22Rv1 (cell line): ENCODE results near the gene UQCRHL.
A peak's percentile ranks its signal among the peaks of the same experiment; 100 is the strongest.

Experiments
- H3K27ac ChIP-seq: fragments of 450-650 bp; 2 replicates; pipeline ENCODE4 v1.5.1; 2017
- ZFX ChIP-seq: fragments of 450-650 bp; IDR thresholded peaks from 2 replicates; pipeline ENCODE4 v1.6.1; 2017; ENCODE audit warnings: antibody characterized with exemption, borderline replicate concordance
- TF ChIP-seq, protein P1 (sequence below): fragments of 450-650 bp; IDR thresholded peaks from 2 replicates; pipeline ENCODE4 v1.5.1; 2017; ENCODE audit warnings: mild to moderate bottlenecking

The UQCRHL gene

DNA sequence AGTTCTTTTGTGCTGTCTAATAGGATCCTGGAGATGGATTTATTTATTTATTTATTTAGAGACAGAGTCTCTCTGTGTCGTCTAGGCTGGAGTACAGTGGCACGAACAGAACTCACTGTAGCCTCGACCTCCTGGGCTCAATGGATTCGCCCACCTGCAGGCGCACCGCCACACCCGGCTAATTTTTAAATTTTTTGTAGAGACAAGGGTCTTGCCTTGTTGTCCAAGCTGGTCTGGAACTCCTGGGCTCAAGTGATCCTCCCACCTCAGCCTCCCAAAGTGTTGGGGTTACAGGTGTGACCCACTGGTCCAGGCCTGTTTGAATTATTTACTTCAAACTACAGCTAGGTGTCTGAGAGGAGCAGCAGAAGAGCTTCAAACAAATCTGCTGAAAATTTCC is 30.5 kb upstream of the UQCRHL start:
- H3K27ac ChIP-seq, result peak overlapping the region; percentile 100; the same call in 1 of the 2 replicates
- TF ChIP-seq, protein P1, sequence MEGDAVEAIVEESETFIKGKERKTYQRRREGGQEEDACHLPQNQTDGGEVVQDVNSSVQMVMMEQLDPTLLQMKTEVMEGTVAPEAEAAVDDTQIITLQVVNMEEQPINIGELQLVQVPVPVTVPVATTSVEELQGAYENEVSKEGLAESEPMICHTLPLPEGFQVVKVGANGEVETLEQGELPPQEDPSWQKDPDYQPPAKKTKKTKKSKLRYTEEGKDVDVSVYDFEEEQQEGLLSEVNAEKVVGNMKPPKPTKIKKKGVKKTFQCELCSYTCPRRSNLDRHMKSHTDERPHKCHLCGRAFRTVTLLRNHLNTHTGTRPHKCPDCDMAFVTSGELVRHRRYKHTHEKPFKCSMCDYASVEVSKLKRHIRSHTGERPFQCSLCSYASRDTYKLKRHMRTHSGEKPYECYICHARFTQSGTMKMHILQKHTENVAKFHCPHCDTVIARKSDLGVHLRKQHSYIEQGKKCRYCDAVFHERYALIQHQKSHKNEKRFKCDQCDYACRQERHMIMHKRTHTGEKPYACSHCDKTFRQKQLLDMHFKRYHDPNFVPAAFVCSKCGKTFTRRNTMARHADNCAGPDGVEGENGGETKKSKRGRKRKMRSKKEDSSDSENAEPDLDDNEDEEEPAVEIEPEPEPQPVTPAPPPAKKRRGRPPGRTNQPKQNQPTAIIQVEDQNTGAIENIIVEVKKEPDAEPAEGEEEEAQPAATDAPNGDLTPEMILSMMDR, result no peak
- no peak for TF ChIP-seq ZFX

DNA sequence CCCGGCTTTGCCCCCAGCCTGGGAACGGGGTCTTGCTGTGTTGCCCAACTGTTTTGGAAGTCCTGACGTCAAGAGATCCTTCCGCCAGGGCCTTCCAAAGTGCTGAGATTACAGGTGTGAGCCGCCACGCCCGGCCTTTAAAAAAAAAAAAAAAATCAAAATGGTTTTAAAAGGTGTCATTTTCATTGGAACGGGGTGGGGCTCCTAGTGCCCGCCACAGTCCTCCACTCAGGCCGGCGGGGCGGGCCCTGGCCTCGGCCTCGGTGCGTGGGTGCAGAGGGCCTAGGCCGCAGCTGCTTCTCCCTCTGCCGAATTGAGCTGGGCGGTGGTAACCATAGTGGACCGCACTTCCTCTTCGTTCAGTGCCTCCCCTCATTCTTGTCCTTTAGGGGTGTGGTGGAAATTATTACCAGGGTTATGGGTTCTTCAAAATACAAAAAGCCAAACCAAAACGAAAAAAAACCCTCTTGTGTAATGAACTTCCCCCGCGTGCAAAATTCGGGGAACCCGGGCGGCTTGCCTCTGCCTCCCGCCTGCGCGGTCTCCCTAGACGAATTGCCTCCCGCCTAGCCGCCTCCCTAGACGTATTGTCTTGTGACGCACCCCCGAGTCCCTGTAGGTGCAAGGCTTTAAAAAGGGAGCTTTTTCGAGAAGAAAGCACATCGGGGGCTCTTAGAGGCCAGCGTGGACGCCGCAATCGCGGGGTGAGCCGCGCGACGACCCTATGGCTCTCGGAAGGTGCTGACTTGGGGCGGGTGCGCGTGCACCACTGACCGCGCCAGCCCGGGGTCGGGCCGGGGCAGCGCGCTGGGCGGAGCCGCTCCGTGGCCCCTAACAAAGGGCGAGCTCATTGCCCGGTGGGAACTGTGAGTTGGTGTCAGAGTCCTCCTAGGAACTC is 29.6 kb upstream of the UQCRHL start:
- TF ChIP-seq, protein P1, result no peak
- TF ChIP-seq ZFX, result no peak
- peak overlapping the region; percentile 100 for H3K27ac ChIP-seq

GRCh38 chr1:15836511-15836771 is 29.0 kb upstream of the UQCRHL start:
- H3K27ac ChIP-seq, result peak overlapping the region; percentile 100

DNA sequence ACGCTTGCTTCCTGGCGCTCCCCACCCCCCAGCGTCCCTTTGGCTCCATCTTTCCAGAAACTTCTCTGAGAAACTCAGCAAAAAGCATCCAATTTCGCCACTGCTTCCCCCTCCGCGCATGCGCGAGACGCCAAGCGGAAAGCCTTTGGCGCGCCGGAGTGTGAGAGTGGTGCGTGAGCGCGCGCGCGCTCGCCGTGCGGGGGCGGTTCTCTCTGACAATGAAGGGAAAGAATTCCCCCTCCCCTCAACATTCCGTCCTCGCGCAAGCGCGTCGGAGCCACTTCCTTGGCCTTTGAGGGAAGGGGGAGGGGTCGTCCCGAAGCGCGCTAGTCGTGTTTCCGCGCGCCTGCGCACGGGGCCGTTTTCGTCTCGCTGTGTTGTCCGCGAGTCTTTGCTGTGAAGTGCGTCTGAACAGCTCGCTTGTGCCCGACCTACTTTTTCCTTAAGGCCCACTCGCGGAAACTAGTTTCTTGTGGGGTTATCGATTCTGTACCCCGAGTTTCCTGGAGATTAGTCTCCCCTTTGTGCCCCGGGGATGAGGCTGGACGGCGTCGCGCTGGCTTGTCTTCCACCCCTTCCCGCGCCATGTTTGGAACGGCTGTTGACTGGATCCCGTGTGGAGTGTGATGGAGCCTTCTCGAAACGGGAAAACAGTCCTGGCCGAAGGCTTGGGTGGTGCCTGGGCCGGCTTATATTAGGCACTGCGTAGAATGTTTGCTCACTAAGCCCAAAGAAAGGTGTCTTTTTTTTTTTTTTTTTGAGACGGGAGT is 28.5 kb upstream of the UQCRHL start:
- peak overlapping the region; percentile 100 for H3K27ac ChIP-seq
- TF ChIP-seq ZFX, result no peak
- TF ChIP-seq, protein P1, result no peak

GRCh38 chr1:15835205-15835740 is 27.8 kb upstream of the UQCRHL start:
- H3K27ac ChIP-seq, result peak overlapping the region; percentile 100
- TF ChIP-seq, protein P1, result no peak
- TF ChIP-seq ZFX, result no peak

DNA sequence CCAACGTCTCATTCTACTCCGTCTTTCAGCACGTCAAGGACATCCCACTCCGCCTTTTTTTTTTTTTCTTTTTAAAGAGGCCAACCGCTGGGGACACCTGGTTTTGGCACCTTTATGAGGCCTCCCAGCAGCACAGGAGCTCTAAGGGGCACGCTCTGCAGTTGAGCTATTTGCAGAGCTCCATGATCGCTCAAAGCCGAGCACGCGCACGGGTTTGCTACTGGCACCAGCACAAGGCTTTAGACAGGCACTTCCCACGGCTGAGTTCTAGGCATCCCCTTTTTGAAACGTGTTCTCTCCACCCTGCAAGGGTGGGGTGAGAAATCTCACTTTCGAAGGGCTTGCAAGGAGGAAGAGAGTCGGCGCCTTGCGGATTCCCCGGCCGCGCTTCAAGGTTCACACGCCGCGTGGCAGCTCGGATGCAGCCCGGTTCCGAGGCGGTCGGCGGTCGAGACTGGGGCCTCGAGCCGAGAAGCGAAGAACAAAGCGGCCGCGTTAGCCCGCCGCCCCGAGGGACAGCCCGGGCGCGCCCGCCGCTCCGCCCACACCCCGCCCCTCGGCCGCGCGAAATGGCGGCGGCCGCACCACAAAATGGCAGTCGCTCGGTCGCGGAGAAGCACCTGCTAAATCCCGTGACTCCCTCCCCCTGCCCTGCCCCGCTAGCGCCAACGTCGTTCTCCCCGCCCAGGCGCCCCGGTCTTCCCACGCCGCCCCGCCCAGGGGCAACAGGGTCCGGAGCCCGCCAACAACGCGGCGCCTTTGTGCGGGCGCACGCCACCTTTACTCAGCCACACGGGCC is 27.2 kb upstream of the UQCRHL start:
- TF ChIP-seq, protein P1, result no peak
- TF ChIP-seq ZFX, result no peak
- H3K27ac ChIP-seq, result peak overlapping the region; percentile 100

GRCh38 chr1:15833842-15834405 is 26.5 kb upstream of the UQCRHL start:
- TF ChIP-seq, protein P1, result no peak
- TF ChIP-seq ZFX, result no peak
- peak overlapping the region; percentile 100 for H3K27ac ChIP-seq
